Panc1 (cell line): Measurements from ENCODE around the gene BAZ2B. TPM values are rescaled to one million over a fixed set of nuclear protein-coding genes. Genes with fewer than 3 reads are reported as not detected.

Experiments used
- ATAC-seq: fragments of 200-7000 bp; cut with Tn5 transposase; 2 replicates; pipeline ENCODE4 v1.9.1; 2020; ENCODE audit warnings: mild to moderate bottlenecking, moderate library complexity
- BruUV-seq: library from RNA; stranded (reverse); fragments of 400-500 nt; replicated peaks from 2 replicates; lab custom pipeline; 2021; lab: Mats Ljungman, UMichigan
- CTCF ChIA-PET: fragments of 300-600 bp; sonication (Branson Sonifier 250); formaldehyde crosslinking; loops from one replicate; lab custom pipeline; 2022; ENCODE audit warnings: antibody characterized with exemption; lab: Charles Lee
- POLR2A ChIA-PET: fragments of 300-600 bp; sonication (Branson Sonifier 250); formaldehyde crosslinking; loops from one replicate; lab custom pipeline; 2022; ENCODE audit warnings: antibody characterized with exemption; lab: Charles Lee
- DNase-seq: peaks from one replicate; pipeline ENCODE4 v3.0.0-alpha.2; 2010; ENCODE audit warnings: low read depth, low spot score
- H3K27ac ChIP-seq: 2 replicates; pipeline ENCODE4 v1.5.1; 2011; ENCODE audit warnings: mild to moderate bottlenecking, low read length, inconsistent platforms
- H3K27me3 ChIP-seq: fragments of 200-500 bp; sonication (Bioruptor generic); 2 replicates; pipeline ENCODE4 v1.6.0; 2014; ENCODE audit warnings: low read length, inconsistent platforms; ENCODE audit not compliant: control insufficient read depth, insufficient read depth
- H3K36me3 ChIP-seq: fragments of 200-500 bp; sonication (Bioruptor generic); 2 replicates; pipeline ENCODE4 v1.5.1; 2014; ENCODE audit warnings: inconsistent platforms, mild to moderate bottlenecking, low read length, moderate library complexity; ENCODE audit not compliant: control insufficient read depth, insufficient read depth
- H3K4me1 ChIP-seq: 2 replicates; pipeline ENCODE4 v1.5.1; 2011; ENCODE audit warnings: inconsistent platforms, mild to moderate bottlenecking, low read length, moderate library complexity; ENCODE audit not compliant: control insufficient read depth, insufficient read depth
- H3K4me3 ChIP-seq, 2 experiments: 2 replicates each; pipeline ENCODE4 v1.5.1; 2011 to 2012; ENCODE audit warnings: low read depth in 2 of 2, low read length in 2 of 2, mild to moderate bottlenecking in 2 of 2, inconsistent platforms in 1 of 2, moderate library complexity in 1 of 2
- H3K9me3 ChIP-seq: fragments of 200-500 bp; sonication (Bioruptor generic); 2 replicates; pipeline ENCODE4 v1.5.1; 2014; ENCODE audit warnings: low read depth, mild to moderate bottlenecking, inconsistent platforms, low read length, moderate library complexity; ENCODE audit not compliant: control insufficient read depth, insufficient read depth
- POLR2AphosphoS5 ChIP-seq: IDR thresholded peaks from 2 replicates; pipeline ENCODE4 v1.6.1; 2012; ENCODE audit warnings: mild to moderate bottlenecking, low read depth, low read length, moderate library complexity
- SIN3A ChIP-seq: IDR thresholded peaks from 2 replicates; pipeline ENCODE4 v1.6.1; 2012; ENCODE audit warnings: low read depth, mild to moderate bottlenecking, low read length, moderate library complexity, borderline replicate concordance; ENCODE audit not compliant: insufficient read depth
- TCF7L2 ChIP-seq: IDR thresholded peaks from 2 replicates; pipeline ENCODE4 v1.6.1; 2011; ENCODE audit warnings: mild to moderate bottlenecking, low read depth, low read length, inconsistent platforms
- in situ Hi-C: cut with HindIII; loops from 2 replicates; pipeline ENCODE4 v1.10.0; 2016; ENCODE audit warnings: low sequenced_read_pairs, low pct_unique_long_range_greater_than_20kb
- intact Hi-C: fragments of 100-400 bp; cut with micrococcal nuclease; formaldehyde crosslinking; loops from one replicate; pipeline ENCODE4 v1.10.0; 2022; ENCODE audit not compliant: unreplicated experiment
- total RNA-seq: library from RNA; stranded (reverse); gene quantifications from one replicate; pipeline ENCODE4 v1.2.1, GENCODE V29; 2021; ENCODE audit not compliant: unreplicated experiment
- TF ChIP-seq, protein P1 (sequence below): fragments of 450-650 bp; IDR thresholded peaks from 2 replicates; pipeline ENCODE4 v1.5.1; 2017; ENCODE audit warnings: mild to moderate bottlenecking
- TF ChIP-seq, protein P2 (sequence below), 2 experiments: IDR thresholded peaks; 2 replicates each; pipeline ENCODE4 v1.6.1; 2011 to 2012; ENCODE audit warnings: low read depth in 2 of 2, control low read depth in 1 of 2, low read length in 1 of 2, mild to moderate bottlenecking in 1 of 2, moderate library complexity in 1 of 2; ENCODE audit not compliant: insufficient read depth in 1 of 2

Gene BAZ2B
- total RNA-seq, 1 experiment from 2014 or later, result 38.6 TPM

DNA sequence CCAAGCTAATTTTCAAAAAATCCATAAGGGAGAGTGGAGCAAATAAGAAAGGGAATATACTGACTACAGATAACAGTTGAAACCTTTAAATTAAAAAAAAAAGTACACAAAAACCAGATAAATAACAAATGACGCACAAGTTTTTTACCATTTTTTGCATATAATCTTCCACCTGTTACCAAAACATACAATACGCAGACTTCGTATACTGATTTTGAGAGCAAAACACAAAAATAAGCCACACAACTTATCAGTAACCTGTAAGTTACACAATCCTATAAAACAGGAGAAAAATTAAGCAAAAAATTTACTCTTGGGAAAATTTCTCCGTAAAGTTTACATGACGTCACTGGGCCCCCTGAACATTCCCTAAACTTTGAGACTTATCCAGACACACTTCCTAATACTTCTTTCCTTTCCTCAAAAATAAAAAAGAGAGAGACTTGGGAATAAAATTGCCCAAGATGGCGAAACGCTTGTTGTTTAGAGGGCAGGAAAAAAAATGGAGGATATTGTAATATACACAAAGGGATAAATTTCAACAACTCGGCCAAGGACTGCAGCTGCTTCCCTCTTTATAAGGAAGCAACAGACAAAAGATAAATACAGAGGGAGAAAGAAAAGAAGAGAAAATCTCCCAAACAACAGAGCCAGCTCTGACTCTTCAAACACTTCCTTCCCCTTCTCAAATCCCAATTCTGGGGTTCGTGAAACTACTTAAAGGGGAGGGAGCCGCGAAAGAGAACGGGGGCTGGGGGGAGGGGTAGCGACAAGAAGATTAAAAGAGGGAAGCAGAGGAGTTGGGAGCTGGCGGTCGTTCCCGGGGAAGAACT lies 1.6 kb downstream of the BAZ2B start:
- peak; percentile 51 for DNase-seq
- in situ Hi-C loops (loop anchor here (25.0 kb wide), 1 partner anchor 98 kb away; the partner anchor contains the start of gene MARCHF7), intact Hi-C loops (loop anchor here (5.0 kb wide), 1 partner anchor 98 kb away; the partner anchor contains the start of gene MARCHF7)
- Histone ChIP-seq H3K27me3 (no peaks in the 10 kb centered on the region), H3K9me3 (no peaks in the 10 kb centered on the region), H3K4me3 (peak overlapping the region; percentile 81 to 86), H3K27ac (peak overlapping the region; percentile 100), H3K4me1 (peaks cover 31% of the 10 kb centered on the region), H3K36me3 (no peaks in the 10 kb centered on the region)
- BruUV-seq, result TSS peak; percentile 59
- ATAC-seq, result peak; percentile 65
- POLR2A ChIA-PET, result interaction anchor here (0.6 to 1.3 kb wide), 12 partner anchors 24 to 603 kb away, joined by 3 to 12 read pairs (median 6); partner anchors contain the start of gene MARCHF7
- CTCF ChIA-PET, result no interaction called here
- TF ChIP-seq, protein P1, sequence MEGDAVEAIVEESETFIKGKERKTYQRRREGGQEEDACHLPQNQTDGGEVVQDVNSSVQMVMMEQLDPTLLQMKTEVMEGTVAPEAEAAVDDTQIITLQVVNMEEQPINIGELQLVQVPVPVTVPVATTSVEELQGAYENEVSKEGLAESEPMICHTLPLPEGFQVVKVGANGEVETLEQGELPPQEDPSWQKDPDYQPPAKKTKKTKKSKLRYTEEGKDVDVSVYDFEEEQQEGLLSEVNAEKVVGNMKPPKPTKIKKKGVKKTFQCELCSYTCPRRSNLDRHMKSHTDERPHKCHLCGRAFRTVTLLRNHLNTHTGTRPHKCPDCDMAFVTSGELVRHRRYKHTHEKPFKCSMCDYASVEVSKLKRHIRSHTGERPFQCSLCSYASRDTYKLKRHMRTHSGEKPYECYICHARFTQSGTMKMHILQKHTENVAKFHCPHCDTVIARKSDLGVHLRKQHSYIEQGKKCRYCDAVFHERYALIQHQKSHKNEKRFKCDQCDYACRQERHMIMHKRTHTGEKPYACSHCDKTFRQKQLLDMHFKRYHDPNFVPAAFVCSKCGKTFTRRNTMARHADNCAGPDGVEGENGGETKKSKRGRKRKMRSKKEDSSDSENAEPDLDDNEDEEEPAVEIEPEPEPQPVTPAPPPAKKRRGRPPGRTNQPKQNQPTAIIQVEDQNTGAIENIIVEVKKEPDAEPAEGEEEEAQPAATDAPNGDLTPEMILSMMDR, result no peak

DNA sequence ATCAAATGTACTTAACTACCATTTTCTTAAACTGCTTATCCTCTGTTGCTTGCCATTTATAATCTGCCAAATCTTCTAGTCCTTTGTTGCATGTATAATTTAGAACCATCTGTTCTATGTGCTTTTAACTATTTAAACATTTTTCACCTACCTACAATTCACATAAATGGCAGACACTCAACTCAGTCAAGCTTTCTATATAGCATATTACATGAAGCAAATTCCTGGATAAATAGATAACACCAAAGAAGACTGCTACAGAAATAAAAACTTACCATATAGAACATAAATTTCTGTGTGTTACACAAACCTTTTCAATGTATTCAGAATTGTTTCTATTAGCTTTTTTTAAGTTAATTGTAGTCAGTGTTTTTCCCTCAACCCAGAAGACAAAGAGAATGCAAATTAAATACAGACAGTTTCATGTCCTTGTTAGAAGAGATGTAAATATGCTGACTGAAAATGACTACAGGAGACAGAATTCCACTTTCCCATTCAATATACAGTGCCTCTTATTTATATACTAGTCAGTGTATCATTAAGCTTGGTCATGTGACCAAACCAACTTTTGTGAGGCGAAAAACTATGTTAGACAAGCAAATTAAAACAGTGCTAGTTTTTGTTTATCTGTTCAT lies 2.6 kb downstream of the BAZ2B start:
- in situ Hi-C loops (loop anchor here (25.0 kb wide), 1 partner anchor 99 kb away; the partner anchor contains the start of gene MARCHF7), intact Hi-C loops (no loop called here)
- CTCF ChIA-PET, result no interaction called here
- DNase-seq (no peak), ATAC-seq (no peak)
- Histone ChIP-seq H3K36me3 (no peaks in the 10 kb centered on the region), H3K4me1 (peaks cover 32% of the 10 kb centered on the region), H3K27ac (peak overlapping the region; percentile 100), H3K9me3 (no peaks in the 10 kb centered on the region), H3K27me3 (no peaks in the 10 kb centered on the region), H3K4me3 (peak overlapping the region; percentile 42 to 86; a peak in 3 of 4 replicates)
- POLR2A ChIA-PET, result interaction anchor here (0.6 kb wide), 1 partner anchor 24 kb away, joined by 3 read pairs; no protein-coding TSS in a partner anchor
- BruUV-seq, result no TSS peak
- TF ChIP-seq POLR2AphosphoS5 (no peak), SIN3A (no peak), TCF7L2 (no peak)
- TF ChIP-seq, protein P1, result no peak
- TF ChIP-seq, protein P2, sequence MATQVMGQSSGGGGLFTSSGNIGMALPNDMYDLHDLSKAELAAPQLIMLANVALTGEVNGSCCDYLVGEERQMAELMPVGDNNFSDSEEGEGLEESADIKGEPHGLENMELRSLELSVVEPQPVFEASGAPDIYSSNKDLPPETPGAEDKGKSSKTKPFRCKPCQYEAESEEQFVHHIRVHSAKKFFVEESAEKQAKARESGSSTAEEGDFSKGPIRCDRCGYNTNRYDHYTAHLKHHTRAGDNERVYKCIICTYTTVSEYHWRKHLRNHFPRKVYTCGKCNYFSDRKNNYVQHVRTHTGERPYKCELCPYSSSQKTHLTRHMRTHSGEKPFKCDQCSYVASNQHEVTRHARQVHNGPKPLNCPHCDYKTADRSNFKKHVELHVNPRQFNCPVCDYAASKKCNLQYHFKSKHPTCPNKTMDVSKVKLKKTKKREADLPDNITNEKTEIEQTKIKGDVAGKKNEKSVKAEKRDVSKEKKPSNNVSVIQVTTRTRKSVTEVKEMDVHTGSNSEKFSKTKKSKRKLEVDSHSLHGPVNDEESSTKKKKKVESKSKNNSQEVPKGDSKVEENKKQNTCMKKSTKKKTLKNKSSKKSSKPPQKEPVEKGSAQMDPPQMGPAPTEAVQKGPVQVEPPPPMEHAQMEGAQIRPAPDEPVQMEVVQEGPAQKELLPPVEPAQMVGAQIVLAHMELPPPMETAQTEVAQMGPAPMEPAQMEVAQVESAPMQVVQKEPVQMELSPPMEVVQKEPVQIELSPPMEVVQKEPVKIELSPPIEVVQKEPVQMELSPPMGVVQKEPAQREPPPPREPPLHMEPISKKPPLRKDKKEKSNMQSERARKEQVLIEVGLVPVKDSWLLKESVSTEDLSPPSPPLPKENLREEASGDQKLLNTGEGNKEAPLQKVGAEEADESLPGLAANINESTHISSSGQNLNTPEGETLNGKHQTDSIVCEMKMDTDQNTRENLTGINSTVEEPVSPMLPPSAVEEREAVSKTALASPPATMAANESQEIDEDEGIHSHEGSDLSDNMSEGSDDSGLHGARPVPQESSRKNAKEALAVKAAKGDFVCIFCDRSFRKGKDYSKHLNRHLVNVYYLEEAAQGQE (IDR thresholded peaks at IDR 0.05; ENCODE audit: insufficient read depth in 1 of 2, low read depth in 2 of 2, low read length in 1 of 2), result no peak
